ENCODE data around the gene GOLGA1. TPM values are rescaled to one million over a fixed set of nuclear protein-coding genes. Genes with fewer than 3 reads are reported as not detected.
"Not testable (repeated sequence)": the region's sequence is repeated elsewhere in the genome, so short reads cannot be mapped to it uniquely, and the experiment has no call there.

The GOLGA1 gene
- total RNA-seq, 1 donor from 2014 or later, result 10.2 TPM

GRCh38 chr9:124964604-124965003, 23.7 kb upstream of the GOLGA1 start:
- no peak overlapping the region for H3K4me2 ChIP-seq (ENCODE audit: low read length)
- TF ChIP-seq CTCF (IDR thresholded peaks at IDR 0.05; ENCODE audit: insufficient read depth, low read depth, low read length) (no peak), EZH2 (IDR thresholded peaks at IDR 0.05; ENCODE audit: insufficient read depth, low read length) (no peak)
- no peak overlapping the region for H2AFZ ChIP-seq (ENCODE audit: low read depth, low read length)
- no peak overlapping the region for H3K27ac ChIP-seq (ENCODE audit: low read depth, low read length)
- H3K4me3 Mint-ChIP-seq (ENCODE audit: unreplicated experiment), result no peak overlapping the region
- H3K27ac Mint-ChIP-seq (ENCODE audit: unreplicated experiment), result no peak overlapping the region
- no peaks in the 10 kb centered on the region for H3K4me1 ChIP-seq (ENCODE audit: insufficient read depth, low read length)
- H3K36me3 Mint-ChIP-seq (ENCODE audit: low read depth, unreplicated experiment), result no peaks in the 10 kb centered on the region
- H3K36me3 ChIP-seq (ENCODE audit: insufficient read depth, low read length), result peaks cover 4% of the 10 kb centered on the region
- no peaks in the 10 kb centered on the region for H3K79me2 ChIP-seq (ENCODE audit: insufficient read depth, low read length)
- no peaks in the 10 kb centered on the region for H3K27me3 Mint-ChIP-seq (ENCODE audit: low read depth, unreplicated experiment)
- FAIRE-seq (no peak), DNase-seq (ENCODE audit: low read depth) (no peak)
- no peaks in the 10 kb centered on the region for H3K4me1 Mint-ChIP-seq (ENCODE audit: low read depth, unreplicated experiment)
- H3K4me3 ChIP-seq (ENCODE audit: insufficient read depth, low read depth, low read length), result no peak overlapping the region
- no peaks in the 10 kb centered on the region for H3K9me3 ChIP-seq (ENCODE audit: insufficient read depth, low read depth, low read length)
- no peaks in the 10 kb centered on the region for H4K20me1 ChIP-seq (ENCODE audit: insufficient read depth, low read length)
- H3K27me3 ChIP-seq (ENCODE audit: insufficient read depth, low read length), result no peaks in the 10 kb centered on the region
- no peak overlapping the region for H3K9ac ChIP-seq (ENCODE audit: low read length)
- H3K9me3 Mint-ChIP-seq (ENCODE audit: unreplicated experiment), result no peaks in the 10 kb centered on the region

- H4K20me1 ChIP-seq (ENCODE audit: insufficient read depth, low read length), result no peaks in the 10 kb centered on the region
- no peak overlapping the region for H3K4me3 Mint-ChIP-seq (ENCODE audit: unreplicated experiment)
- H3K9ac ChIP-seq (ENCODE audit: low read length), result no peak overlapping the region
- H3K27me3 Mint-ChIP-seq (ENCODE audit: low read depth, unreplicated experiment), result no peaks in the 10 kb centered on the region
- no peaks in the 10 kb centered on the region for H3K36me3 Mint-ChIP-seq (ENCODE audit: low read depth, unreplicated experiment)
- H3K4me3 ChIP-seq (ENCODE audit: insufficient read depth, low read depth, low read length), result no peak overlapping the region
- H3K9me3 Mint-ChIP-seq (ENCODE audit: unreplicated experiment), result no peaks in the 10 kb centered on the region
- FAIRE-seq (no peak), DNase-seq (ENCODE audit: low read depth) (no peak)
- no peak overlapping the region for H3K27ac Mint-ChIP-seq (ENCODE audit: unreplicated experiment)
- no peaks in the 10 kb centered on the region for H3K27me3 ChIP-seq (ENCODE audit: insufficient read depth, low read length)
- TF ChIP-seq CTCF (IDR thresholded peaks at IDR 0.05; ENCODE audit: insufficient read depth, low read depth, low read length) (no peak), EZH2 (IDR thresholded peaks at IDR 0.05; ENCODE audit: insufficient read depth, low read length) (no peak)
- peaks cover 4% of the 10 kb centered on the region for H3K36me3 ChIP-seq (ENCODE audit: insufficient read depth, low read length)
- H3K9me3 ChIP-seq (ENCODE audit: insufficient read depth, low read depth, low read length), result no peaks in the 10 kb centered on the region
- no peak overlapping the region for H3K27ac ChIP-seq (ENCODE audit: low read depth, low read length)
- H3K4me1 Mint-ChIP-seq (ENCODE audit: low read depth, unreplicated experiment), result no peaks in the 10 kb centered on the region
- no peaks in the 10 kb centered on the region for H3K79me2 ChIP-seq (ENCODE audit: insufficient read depth, low read length)
- H3K4me1 ChIP-seq (ENCODE audit: insufficient read depth, low read length), result no peaks in the 10 kb centered on the region
- no peak overlapping the region for H3K4me2 ChIP-seq (ENCODE audit: low read length)
- no peak overlapping the region for H2AFZ ChIP-seq (ENCODE audit: low read depth, low read length)
Measured at GRCh38 chr9:124964056-124964455, 23.2 kb upstream of the GOLGA1 start.

GRCh38 chr9:124960409-124960752, 19.5 kb upstream of the GOLGA1 start:
- no peak overlapping the region for H3K9ac ChIP-seq (ENCODE audit: low read length)
- H3K27ac Mint-ChIP-seq (ENCODE audit: unreplicated experiment), result no peak overlapping the region
- H3K27me3 ChIP-seq (ENCODE audit: insufficient read depth, low read length), result no peaks in the 10 kb centered on the region
- H3K4me1 Mint-ChIP-seq (ENCODE audit: low read depth, unreplicated experiment), result no peaks in the 10 kb centered on the region
- H3K79me2 ChIP-seq (ENCODE audit: insufficient read depth, low read length), result no peaks in the 10 kb centered on the region
- FAIRE-seq (no peak), DNase-seq (ENCODE audit: low read depth) (no peak)
- H3K9me3 Mint-ChIP-seq (ENCODE audit: unreplicated experiment), result no peaks in the 10 kb centered on the region
- H3K4me3 ChIP-seq (ENCODE audit: insufficient read depth, low read depth, low read length), result no peak overlapping the region
- H3K4me2 ChIP-seq (ENCODE audit: low read length), result no peak overlapping the region
- H3K27me3 Mint-ChIP-seq (ENCODE audit: low read depth, unreplicated experiment), result no peaks in the 10 kb centered on the region
- H3K4me3 Mint-ChIP-seq (ENCODE audit: unreplicated experiment), result no peak overlapping the region
- H3K27ac ChIP-seq (ENCODE audit: low read depth, low read length), result no peak overlapping the region
- H2AFZ ChIP-seq (ENCODE audit: low read depth, low read length), result no peak overlapping the region
- H3K36me3 Mint-ChIP-seq (ENCODE audit: low read depth, unreplicated experiment), result no peaks in the 10 kb centered on the region
- no peaks in the 10 kb centered on the region for H3K4me1 ChIP-seq (ENCODE audit: insufficient read depth, low read length)
- H3K9me3 ChIP-seq (ENCODE audit: insufficient read depth, low read depth, low read length), result no peaks in the 10 kb centered on the region
- H4K20me1 ChIP-seq (ENCODE audit: insufficient read depth, low read length), result no peaks in the 10 kb centered on the region
- TF ChIP-seq CTCF (IDR thresholded peaks at IDR 0.05; ENCODE audit: insufficient read depth, low read depth, low read length) (no peak), EZH2 (IDR thresholded peaks at IDR 0.05; ENCODE audit: insufficient read depth, low read length) (no peak)
- H3K36me3 ChIP-seq (ENCODE audit: insufficient read depth, low read length), result peaks cover 2% of the 10 kb centered on the region

- not testable (repeated sequence) for H3K9ac ChIP-seq (ENCODE audit: low read length); H3K27me3 Mint-ChIP-seq (ENCODE audit: low read depth, unreplicated experiment); H3K4me1 ChIP-seq (ENCODE audit: insufficient read depth, low read length); H3K9me3 ChIP-seq (ENCODE audit: insufficient read depth, low read depth, low read length); H2AFZ ChIP-seq (ENCODE audit: low read depth, low read length); H3K27me3 ChIP-seq (ENCODE audit: insufficient read depth, low read length); H3K4me1 Mint-ChIP-seq (ENCODE audit: low read depth, unreplicated experiment); H3K4me3 Mint-ChIP-seq (ENCODE audit: unreplicated experiment); H3K9me3 Mint-ChIP-seq (ENCODE audit: unreplicated experiment); H3K27ac ChIP-seq (ENCODE audit: low read depth, low read length); FAIRE-seq; H3K79me2 ChIP-seq (ENCODE audit: insufficient read depth, low read length); H3K4me3 ChIP-seq (ENCODE audit: insufficient read depth, low read depth, low read length); H4K20me1 ChIP-seq (ENCODE audit: insufficient read depth, low read length); H3K4me2 ChIP-seq (ENCODE audit: low read length); H3K36me3 Mint-ChIP-seq (ENCODE audit: low read depth, unreplicated experiment); H3K36me3 ChIP-seq (ENCODE audit: insufficient read depth, low read length); DNase-seq (ENCODE audit: low read depth); H3K27ac Mint-ChIP-seq (ENCODE audit: unreplicated experiment)
Measured at GRCh38 chr9:124959671-124960408, 19.0 kb upstream of the GOLGA1 start.
